Tibial artery (tissue), 4 donors: Measurements from ENCODE around the gene FLNB.

Experiments
- DNase-seq, 2 donors: peaks; one replicate each; pipeline ENCODE4 v3.0.0-alpha.2; 2019
- H3K27ac ChIP-seq, 2 donors: fragments of 200-600 bp; sonication (generic) in 1 of 2; 1 replicate in 1 of 2; 2 replicates in 1 of 2; pipeline ENCODE4 v1.5.1; 2018 to 2019; ENCODE audit warnings: mild to moderate bottlenecking in 1 of 2
- H3K27me3 ChIP-seq, 2 donors: fragments of 200-600 bp; sonication (generic) in 1 of 2; one replicate each; pipeline versions ENCODE4 v1.5.1 to v1.6.0; 2016 to 2019
- H3K36me3 ChIP-seq, 3 donors: fragments of 200-600 bp; sonication (generic) in 2 of 3; one replicate each; pipeline ENCODE4 v1.5.1; 2016 to 2019; ENCODE audit warnings: mild to moderate bottlenecking in 2 of 3
- H3K4me1 ChIP-seq, 4 donors: fragments of 200-600 bp; sonication (generic) in 2 of 4; 1 replicate in 3 of 4; 2 replicates in 1 of 4; pipeline ENCODE4 v1.5.1; 2016 to 2019
- H3K4me3 ChIP-seq, 2 donors: fragments of 200-600 bp; sonication (generic) in 1 of 2; 1 replicate in 1 of 2; 2 replicates in 1 of 2; pipeline ENCODE4 v1.5.1; 2018 to 2019; ENCODE audit warnings: mild to moderate bottlenecking in 2 of 2
- H3K9me3 ChIP-seq, 3 donors: fragments of 200-600 bp; sonication (generic) in 1 of 3; one replicate each; pipeline ENCODE4 v1.5.1; 2016 to 2019
- CTCF ChIP-seq, 2 experiments: fragments of 200-600 bp in 1 of 2; fragments of 450-650 bp in 1 of 2; IDR thresholded peaks; one replicate each; pipeline ENCODE4 v1.5.1; 2017 to 2019; ENCODE audit warnings: antibody characterized with exemption in 2 of 2, mild to moderate bottlenecking in 1 of 2, moderate library complexity in 1 of 2
- intact Hi-C: fragments of 100-400 bp; cut with DNase I; formaldehyde crosslinking; loops from one replicate; pipeline ENCODE4 v1.15.0; 2023; ENCODE audit warnings: low total_unique reads

The FLNB gene

GRCh38 chr3:58020783-58021071, 12.5 kb downstream of the FLNB start:
- Histone ChIP-seq H3K4me3 (peak overlapping the region in 1 of 2 donors; percentile 2), H3K4me1 (peaks cover 0 to 89% (median 48%) of the 10 kb centered on the region in 4 donors), H3K36me3 (no peaks in the 10 kb centered on the region), H3K27me3 (no peaks in the 10 kb centered on the region), H3K27ac (peak overlapping the region; percentile 57 to 76), H3K9me3 (no peaks in the 10 kb centered on the region)
- intact Hi-C loops: no loop called here
- TF ChIP-seq CTCF (IDR thresholded peaks at IDR 0.05): no peak
- DNase-seq: no peak

GRCh38 chr3:58021072-58021959, 13.1 kb downstream of the FLNB start:
- no peak for DNase-seq
- no peak for TF ChIP-seq CTCF (IDR thresholded peaks at IDR 0.05)
- H3K4me1 ChIP-seq: peaks cover 0 to 94% (median 54%) of the 10 kb centered on the region in 4 donors
- H3K9me3 ChIP-seq: no peaks in the 10 kb centered on the region
- H3K36me3 ChIP-seq: no peaks in the 10 kb centered on the region
- no peaks in the 10 kb centered on the region for H3K27me3 ChIP-seq
- intact Hi-C loops: no loop called here
- H3K4me3 ChIP-seq: no peak overlapping the region
- H3K27ac ChIP-seq: peak overlapping the region; percentile 57 to 76

- peaks cover 0 to 94% (median 58%) of the 10 kb centered on the region in 4 donors for H3K4me1 ChIP-seq
- peak overlapping the region; percentile 40 to 76 for H3K27ac ChIP-seq
- H3K9me3 ChIP-seq: no peaks in the 10 kb centered on the region
- intact Hi-C loops: no loop called here
- no peak for DNase-seq
- TF ChIP-seq CTCF (IDR thresholded peaks at IDR 0.05): no peak
- H3K27me3 ChIP-seq: no peaks in the 10 kb centered on the region
- no peak overlapping the region for H3K4me3 ChIP-seq
- H3K36me3 ChIP-seq: no peaks in the 10 kb centered on the region
Observed at GRCh38 chr3:58021962-58022361, 13.7 kb downstream of the FLNB start.

- TF ChIP-seq CTCF (IDR thresholded peaks at IDR 0.05): no peak
- Histone ChIP-seq H3K36me3 (no peaks in the 10 kb centered on the region), H3K27ac (peak overlapping the region; percentile 40 to 76), H3K4me1 (peaks cover 0 to 94% (median 60%) of the 10 kb centered on the region in 4 donors), H3K27me3 (no peaks in the 10 kb centered on the region), H3K4me3 (no peak overlapping the region), H3K9me3 (no peaks in the 10 kb centered on the region)
- no peak for DNase-seq
- intact Hi-C loops: no loop called here
Observed at GRCh38 chr3:58022490-58022889, 14.3 kb downstream of the FLNB start.

GRCh38 chr3:58023531-58023930, 15.3 kb downstream of the FLNB start:
- H3K36me3 ChIP-seq: no peaks in the 10 kb centered on the region
- no peak overlapping the region for H3K4me3 ChIP-seq
- TF ChIP-seq CTCF (IDR thresholded peaks at IDR 0.05): no peak
- peak overlapping the region; percentile 30 to 44 for H3K27ac ChIP-seq
- H3K27me3 ChIP-seq: no peaks in the 10 kb centered on the region
- no peaks in the 10 kb centered on the region for H3K9me3 ChIP-seq
- peaks cover 0 to 90% (median 55%) of the 10 kb centered on the region in 4 donors for H3K4me1 ChIP-seq
- intact Hi-C loops: no loop called here
- no peak for DNase-seq
